Stomach (tissue), 4 donors: ENCODE measurements around the gene MTMR11.

Experiments used
- EP300 ChIP-seq: sonication (generic); formaldehyde crosslinking; IDR thresholded peaks from one replicate; pipeline ENCODE4 v1.6.1; 2017; ENCODE audit warnings: antibody characterized with exemption
- POLR2A ChIP-seq, 4 donors: fragments of 450-650 bp; IDR thresholded peaks; one replicate each; pipeline ENCODE4 v1.6.1; 2016; ENCODE audit warnings: antibody characterized with exemption in 4 of 4, control low read depth in 2 of 4, mild to moderate bottlenecking in 1 of 4, moderate library complexity in 1 of 4
- POLR2AphosphoS5 ChIP-seq, 3 donors: sonication (generic); formaldehyde crosslinking; IDR thresholded peaks; one replicate each; pipeline ENCODE4 v1.6.1; 2016; ENCODE audit warnings: antibody characterized with exemption in 3 of 3
- TF ChIP-seq, protein P1 (sequence below), 7 experiments: fragments of 450-650 bp in 4 of 7; fragments of 200-600 bp in 3 of 7; sonication (generic) in 3 of 7; IDR thresholded peaks; one replicate each; pipeline ENCODE4 v1.5.1; 2016 to 2019; ENCODE audit warnings: antibody characterized with exemption in 7 of 7, control low read depth in 2 of 7, mild to moderate bottlenecking in 1 of 7

DNA sequence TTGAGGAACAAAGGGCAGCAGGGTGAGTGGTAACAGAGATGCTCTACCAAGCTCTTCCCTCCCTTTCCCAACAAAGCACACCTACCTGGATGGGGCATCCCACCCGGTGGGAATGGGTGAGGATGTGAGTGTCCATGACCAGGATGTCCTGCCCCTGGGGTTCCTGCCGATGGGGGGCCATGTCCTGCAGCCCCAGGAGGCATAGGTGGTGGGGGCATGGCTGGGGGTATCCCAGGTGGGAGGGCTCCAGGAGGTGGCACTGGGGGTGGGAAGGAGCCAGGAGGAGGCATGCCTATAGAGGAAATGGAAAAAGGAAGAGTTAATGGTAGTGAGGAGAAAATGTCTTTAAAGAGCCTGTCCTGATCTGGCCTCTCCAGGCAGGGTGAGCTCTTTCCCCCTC lies 10.9 kb downstream of the MTMR11 start:
- TF ChIP-seq, protein P1, sequence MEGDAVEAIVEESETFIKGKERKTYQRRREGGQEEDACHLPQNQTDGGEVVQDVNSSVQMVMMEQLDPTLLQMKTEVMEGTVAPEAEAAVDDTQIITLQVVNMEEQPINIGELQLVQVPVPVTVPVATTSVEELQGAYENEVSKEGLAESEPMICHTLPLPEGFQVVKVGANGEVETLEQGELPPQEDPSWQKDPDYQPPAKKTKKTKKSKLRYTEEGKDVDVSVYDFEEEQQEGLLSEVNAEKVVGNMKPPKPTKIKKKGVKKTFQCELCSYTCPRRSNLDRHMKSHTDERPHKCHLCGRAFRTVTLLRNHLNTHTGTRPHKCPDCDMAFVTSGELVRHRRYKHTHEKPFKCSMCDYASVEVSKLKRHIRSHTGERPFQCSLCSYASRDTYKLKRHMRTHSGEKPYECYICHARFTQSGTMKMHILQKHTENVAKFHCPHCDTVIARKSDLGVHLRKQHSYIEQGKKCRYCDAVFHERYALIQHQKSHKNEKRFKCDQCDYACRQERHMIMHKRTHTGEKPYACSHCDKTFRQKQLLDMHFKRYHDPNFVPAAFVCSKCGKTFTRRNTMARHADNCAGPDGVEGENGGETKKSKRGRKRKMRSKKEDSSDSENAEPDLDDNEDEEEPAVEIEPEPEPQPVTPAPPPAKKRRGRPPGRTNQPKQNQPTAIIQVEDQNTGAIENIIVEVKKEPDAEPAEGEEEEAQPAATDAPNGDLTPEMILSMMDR (IDR thresholded peaks at IDR 0.05): no peak
- TF ChIP-seq POLR2AphosphoS5 (IDR thresholded peaks at IDR 0.05) (no peak), EP300 (no peak), POLR2A (IDR thresholded peaks at IDR 0.05) (no peak)
